IMR-90 (cell line): Measurements from ENCODE around the gene TOGARAM2.

Experiments
- CTCF ChIP-seq: conservative IDR thresholded peaks from 2 replicates; pipeline ENCODE4 v1.5.1; 2012; ENCODE audit warnings: mild to moderate bottlenecking, low read depth, low read length, improper control_type of control experiment
- FOS ChIP-seq: fragments of 150-350 bp; IDR thresholded peaks from 2 replicates; pipeline ENCODE4 v1.6.1; 2016; ENCODE audit warnings: low read depth, low read length
- MAFK ChIP-seq: IDR thresholded peaks from 2 replicates; pipeline ENCODE4 v1.6.1; 2012; ENCODE audit warnings: low read depth, low read length, improper control_type of control experiment
- MAZ ChIP-seq: IDR thresholded peaks from 2 replicates; pipeline ENCODE4 v1.6.1; 2012; ENCODE audit warnings: low read depth, mild to moderate bottlenecking, low read length, improper control_type of control experiment, moderate library complexity, borderline replicate concordance
- NFE2L2 ChIP-seq: fragments of 150-350 bp; IDR thresholded peaks from 2 replicates; pipeline ENCODE4 v1.6.1; 2016; ENCODE audit warnings: low read depth, mild to moderate bottlenecking, low read length
- POLR2A ChIP-seq: IDR thresholded peaks from 2 replicates; pipeline ENCODE4 v1.6.1; 2012; ENCODE audit warnings: mild to moderate bottlenecking, low read depth, low read length
- RAD21 ChIP-seq: IDR thresholded peaks from 2 replicates; pipeline ENCODE4 v1.6.1; 2012; ENCODE audit warnings: low read length, improper control_type of control experiment
- RCOR1 ChIP-seq: IDR thresholded peaks from 2 replicates; pipeline ENCODE4 v1.6.1; 2012; ENCODE audit warnings: mild to moderate bottlenecking, low read length, improper control_type of control experiment; ENCODE audit not compliant: insufficient replicate concordance
- USF2 ChIP-seq: fragments of 150-350 bp; IDR thresholded peaks from 2 replicates; pipeline ENCODE4 v1.6.1; 2017; ENCODE audit warnings: mild to moderate bottlenecking, antibody characterized with exemption, low read length, low read depth

GRCh38 chr2:29021886-29022285 is 40.8 kb downstream of the TOGARAM2 start:
- no peak for TF ChIP-seq CTCF
- no peak for TF ChIP-seq MAFK
- no peak for TF ChIP-seq RAD21
- TF ChIP-seq MAZ, result no peak
- TF ChIP-seq POLR2A, result no peak
- no peak for TF ChIP-seq USF2
- TF ChIP-seq FOS, result no peak
- no peak for TF ChIP-seq NFE2L2
- no peak for TF ChIP-seq RCOR1
